H9 (cell line): ENCODE measurements around the gene GRWD1. TPM values are rescaled to one million over a fixed set of nuclear protein-coding genes. Genes with fewer than 3 reads are reported as not detected.

Experiments used
- DNase-seq: peaks from one replicate; pipeline ENCODE4 v3.0.0-alpha.2; 2017
- H2AFZ ChIP-seq: one replicate; pipeline ENCODE4 v1.6.1; 2013; ENCODE audit warnings: mild to moderate bottlenecking, low read length, control low read depth, moderate library complexity
- H2AK5ac ChIP-seq: 2 replicates; pipeline ENCODE4 v1.6.1; 2013; ENCODE audit warnings: low read length, control low read depth, mixed read lengths; ENCODE audit not compliant: insufficient read length
- H2BK120ac ChIP-seq: one replicate; pipeline ENCODE4 v1.6.1; 2013; ENCODE audit warnings: low read depth, mild to moderate bottlenecking, low read length, control low read depth, inconsistent platforms; ENCODE audit not compliant: poor library complexity, severe bottlenecking
- H2BK12ac ChIP-seq: 2 replicates; pipeline ENCODE4 v1.6.1; 2013; ENCODE audit warnings: low read length, control low read depth, mixed read lengths, low read depth; ENCODE audit not compliant: insufficient read length
- H2BK15ac ChIP-seq: 2 replicates; pipeline ENCODE4 v1.6.1; 2013; ENCODE audit warnings: low read depth, low read length, control low read depth
- H2BK20ac ChIP-seq: one replicate; pipeline ENCODE4 v1.6.1; 2013; ENCODE audit warnings: low read depth, mild to moderate bottlenecking, low read length, control low read depth, inconsistent platforms; ENCODE audit not compliant: poor library complexity, severe bottlenecking
- H2BK5ac ChIP-seq: 2 replicates; pipeline ENCODE4 v1.6.1; 2013; ENCODE audit warnings: low read length, control low read depth, mixed read lengths; ENCODE audit not compliant: insufficient read length
- H3K14ac ChIP-seq: 2 replicates; pipeline ENCODE4 v1.6.1; 2013; ENCODE audit warnings: low read length, control low read depth; ENCODE audit not compliant: insufficient read depth
- H3K18ac ChIP-seq: 2 replicates; pipeline ENCODE4 v1.6.1; 2013; ENCODE audit warnings: low read depth, mild to moderate bottlenecking, mixed read lengths, low read length, control low read depth; ENCODE audit not compliant: insufficient read length
- H3K23ac ChIP-seq: 2 replicates; pipeline ENCODE4 v1.6.1; 2013; ENCODE audit warnings: low read length, control low read depth, mixed read lengths, low read depth; ENCODE audit not compliant: insufficient read length
- H3K23me2 ChIP-seq: 2 replicates; pipeline ENCODE4 v1.6.1; 2013; ENCODE audit warnings: low read depth, mild to moderate bottlenecking, mixed read lengths, low read length, control low read depth; ENCODE audit not compliant: insufficient read length, poor library complexity, severe bottlenecking
- H3K27ac ChIP-seq: 2 replicates; pipeline ENCODE4 v1.5.1; 2013; ENCODE audit warnings: low read length, control low read depth, mixed read lengths, low read depth; ENCODE audit not compliant: insufficient read length
- H3K27me3 ChIP-seq: 2 replicates; pipeline ENCODE4 v1.6.1; 2013; ENCODE audit warnings: low read length, control low read depth, inconsistent platforms; ENCODE audit not compliant: insufficient read depth
- H3K4ac ChIP-seq: 2 replicates; pipeline ENCODE4 v1.6.1; 2013; ENCODE audit warnings: low read depth, mild to moderate bottlenecking, control low read depth, inconsistent platforms, low read length, moderate library complexity
- H3K4me1 ChIP-seq: 2 replicates; pipeline ENCODE4 v1.6.1; 2013; ENCODE audit warnings: low read length, control low read depth, inconsistent platforms; ENCODE audit not compliant: insufficient read depth
- H3K4me2 ChIP-seq: 2 replicates; pipeline ENCODE4 v1.6.1; 2013; ENCODE audit warnings: low read length, control low read depth, mixed read lengths; ENCODE audit not compliant: insufficient read length, insufficient read depth
- H3K56ac ChIP-seq: 2 replicates; pipeline ENCODE4 v1.6.1; 2013; ENCODE audit warnings: low read depth, mild to moderate bottlenecking, mixed read lengths, low read length, control low read depth; ENCODE audit not compliant: insufficient read length
- H3K79me1 ChIP-seq: 2 replicates; pipeline ENCODE4 v1.6.1; 2013; ENCODE audit warnings: low read depth, mild to moderate bottlenecking, moderate library complexity, low read length, control low read depth, inconsistent platforms; ENCODE audit not compliant: insufficient read depth, poor library complexity, severe bottlenecking
- H3K79me2 ChIP-seq: 2 replicates; pipeline ENCODE4 v1.6.1; 2013; ENCODE audit warnings: low read length, control low read depth, inconsistent platforms; ENCODE audit not compliant: insufficient read depth
- H3K9ac ChIP-seq: 2 replicates; pipeline ENCODE4 v1.6.1; 2013; ENCODE audit warnings: low read length, control low read depth, mixed read lengths; ENCODE audit not compliant: insufficient read length; ENCODE audit errors: extremely low read depth
- H3K9me3 ChIP-seq: one replicate; pipeline ENCODE4 v1.6.1; 2013; ENCODE audit warnings: low read depth, low read length, inconsistent platforms; ENCODE audit not compliant: control insufficient read depth
- H3T11ph ChIP-seq: one replicate; pipeline ENCODE4 v1.6.1; 2013; ENCODE audit warnings: mild to moderate bottlenecking, low read length, control low read depth, inconsistent platforms
- H4K20me1 ChIP-seq: one replicate; pipeline ENCODE4 v1.6.1; 2013; ENCODE audit not compliant: control insufficient read depth, insufficient read length, insufficient read depth
- H4K5ac ChIP-seq: 2 replicates; pipeline ENCODE4 v1.6.1; 2013; ENCODE audit warnings: low read depth, mild to moderate bottlenecking, mixed read lengths, low read length, control low read depth; ENCODE audit not compliant: insufficient read length
- H4K8ac ChIP-seq: replicated peaks from 2 replicates; pipeline ENCODE4 v1.6.1; 2013; ENCODE audit warnings: low read length, control low read depth, mixed read lengths, low read depth; ENCODE audit not compliant: insufficient read length
- H4K91ac ChIP-seq: 2 replicates; pipeline ENCODE4 v1.6.1; 2013; ENCODE audit warnings: low read depth, mild to moderate bottlenecking, moderate library complexity, mixed read lengths, low read length, control low read depth; ENCODE audit not compliant: insufficient read length
- H3K27ac Mint-ChIP-seq, 3 experiments: 2 replicates in 2 of 3; 3 replicates in 1 of 3; pipeline ENCODE4 v1.8.0; 2020 to 2021; ENCODE audit warnings: mixed read lengths in 3 of 3, mild to moderate bottlenecking in 1 of 3, moderate library complexity in 1 of 3
- H3K27me3 Mint-ChIP-seq: 2 replicates; pipeline ENCODE4 v1.8.0; 2021; ENCODE audit warnings: low read depth, mild to moderate bottlenecking, moderate library complexity, mixed read lengths
- H3K36me3 Mint-ChIP-seq, 3 experiments: 2 replicates in 2 of 3; 3 replicates in 1 of 3; pipeline ENCODE4 v1.8.0; 2020 to 2021; ENCODE audit warnings: low read depth in 3 of 3, mixed read lengths in 3 of 3; ENCODE audit not compliant: insufficient read depth in 1 of 3
- H3K4me1 Mint-ChIP-seq, 2 experiments: 2 replicates each; pipeline ENCODE4 v1.8.0; 2020; ENCODE audit warnings: mixed read lengths in 2 of 2
- H3K4me3 Mint-ChIP-seq, 2 experiments: 2 replicates in 1 of 2; 3 replicates in 1 of 2; pipeline ENCODE4 v1.8.0; 2020 to 2021; ENCODE audit warnings: mild to moderate bottlenecking in 2 of 2, mixed read lengths in 2 of 2, moderate library complexity in 1 of 2
- H3K9me3 Mint-ChIP-seq, 2 experiments: 2 replicates in 1 of 2; 3 replicates in 1 of 2; pipeline ENCODE4 v1.8.0; 2020; ENCODE audit warnings: mild to moderate bottlenecking in 2 of 2, mixed read lengths in 2 of 2, moderate library complexity in 1 of 2
- WGBS: extraction: QIAGEN DNeasy Blood & Tissue Kit; methylation state at CpG from one replicate; pipeline ENCODE4 v1.1.7; 2013; ENCODE audit warnings: missing lambda C conversion rate, low lambda C conversion rate, mixed read lengths; ENCODE audit not compliant: insufficient read length; ENCODE audit errors: extremely low coverage; 5-methylcytosine and 5-hydroxymethylcytosine counted together
- total RNA-seq: library from RNA; stranded (reverse); gene quantifications from 2 replicates; pipeline ENCODE4 v1.2.1, GENCODE V29; 2021
- TF ChIP-seq, protein P1 (sequence below): fragments of 200-600 bp; sonication (generic); conservative IDR thresholded peaks from 3 replicates; pipeline ENCODE4 v1.8.0; 2021; ENCODE audit warnings: antibody characterized with exemption, mild to moderate bottlenecking

Gene GRWD1
- total RNA-seq, 1 experiment from 2014 or later = 92.0 TPM

DNA sequence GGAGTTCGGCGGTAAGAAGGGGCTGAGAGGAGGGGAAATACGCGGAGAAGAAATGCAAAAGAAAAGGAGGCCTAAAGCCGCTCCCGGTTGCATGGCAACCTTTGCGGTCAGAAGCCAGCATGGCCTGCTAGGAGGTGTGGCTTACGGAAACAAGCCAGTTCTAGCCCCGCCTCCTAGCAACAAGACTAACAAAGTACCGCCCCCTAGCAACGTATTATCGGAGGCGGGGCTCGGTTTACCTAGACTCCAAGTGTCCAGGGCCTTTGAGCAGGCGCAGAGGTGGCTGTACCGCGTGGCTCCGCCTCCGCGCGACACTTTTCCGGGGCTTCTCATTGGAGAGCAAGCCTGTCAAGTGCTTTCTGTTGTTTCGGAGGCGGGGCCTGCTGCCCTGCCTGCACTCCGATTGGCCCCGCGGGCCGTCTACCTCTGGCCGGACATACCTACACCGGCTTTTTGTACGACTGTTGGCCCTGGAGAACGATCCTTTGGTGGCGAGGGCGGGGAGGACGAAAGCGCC lies 23.0 kb downstream of the GRWD1 start:
- WGBS = no CpG with 5 or more reads among the region's 36 CpGs

More for the DNA sequence above, 23.0 kb downstream of the GRWD1 start:
- Histone ChIP-seq H3K14ac (peak overlapping the region; percentile 98; the same call in 1 of the 2 replicates), H3K18ac (peak overlapping the region; percentile 96), H4K91ac (no peak overlapping the region), H3K27me3 (no peaks in the 10 kb centered on the region), H3K4me1 (no peaks in the 10 kb centered on the region), H4K8ac (no peak overlapping the region), H3K56ac (no peak overlapping the region), H3K79me2 (no peaks in the 10 kb centered on the region; the same call in 1 of the 2 replicates), H3K79me1 (peaks cover 2% of the 10 kb centered on the region), H3K9ac (peak overlapping the region; percentile 85), H2BK15ac (no peak overlapping the region), H3K9me3 (no peaks in the 10 kb centered on the region), H2AFZ (no peak overlapping the region), H3K23me2 (no peaks in the 10 kb centered on the region), H2BK5ac (no peak overlapping the region), H3T11ph (no peak overlapping the region), H2AK5ac (no peak overlapping the region), H2BK120ac (no peak overlapping the region), H2BK20ac (no peak overlapping the region), H3K27ac (no peak overlapping the region), H4K20me1 (no peaks in the 10 kb centered on the region), H4K5ac (no peak overlapping the region), H3K4me2 (peak overlapping the region; percentile 30), H3K4ac (no peak overlapping the region), H2BK12ac (no peak overlapping the region), H3K23ac (no peak overlapping the region)
- Mint-ChIP-seq H3K27me3 (peaks cover 5% of the 10 kb centered on the region), H3K4me1 (peaks cover 6 to 16% of the 10 kb centered on the region in 2 experiments), H3K4me3 (peak overlapping the region; percentile 84 to 95), H3K9me3 (no peaks in the 10 kb centered on the region; a peak in 2 of 5 replicates), H3K36me3 (peaks cover 31 to 40% (median 40%) of the 10 kb centered on the region in 3 experiments), H3K27ac (peak overlapping the region; percentile 98 to 99 (median 98); a peak in 6 of 7 replicates)
- TF ChIP-seq, protein P1, sequence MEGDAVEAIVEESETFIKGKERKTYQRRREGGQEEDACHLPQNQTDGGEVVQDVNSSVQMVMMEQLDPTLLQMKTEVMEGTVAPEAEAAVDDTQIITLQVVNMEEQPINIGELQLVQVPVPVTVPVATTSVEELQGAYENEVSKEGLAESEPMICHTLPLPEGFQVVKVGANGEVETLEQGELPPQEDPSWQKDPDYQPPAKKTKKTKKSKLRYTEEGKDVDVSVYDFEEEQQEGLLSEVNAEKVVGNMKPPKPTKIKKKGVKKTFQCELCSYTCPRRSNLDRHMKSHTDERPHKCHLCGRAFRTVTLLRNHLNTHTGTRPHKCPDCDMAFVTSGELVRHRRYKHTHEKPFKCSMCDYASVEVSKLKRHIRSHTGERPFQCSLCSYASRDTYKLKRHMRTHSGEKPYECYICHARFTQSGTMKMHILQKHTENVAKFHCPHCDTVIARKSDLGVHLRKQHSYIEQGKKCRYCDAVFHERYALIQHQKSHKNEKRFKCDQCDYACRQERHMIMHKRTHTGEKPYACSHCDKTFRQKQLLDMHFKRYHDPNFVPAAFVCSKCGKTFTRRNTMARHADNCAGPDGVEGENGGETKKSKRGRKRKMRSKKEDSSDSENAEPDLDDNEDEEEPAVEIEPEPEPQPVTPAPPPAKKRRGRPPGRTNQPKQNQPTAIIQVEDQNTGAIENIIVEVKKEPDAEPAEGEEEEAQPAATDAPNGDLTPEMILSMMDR = no peak
- peak; percentile 100 for DNase-seq
